Activated CD8-positive, alpha-beta memory T cell treated with anti-CD3 and anti-CD28 coated beads for 4 hours (primary cell): ENCODE data around the gene SASS6.
"Not testable (repeated sequence)": the region's sequence is repeated elsewhere in the genome, so short reads cannot be mapped to it uniquely, and the experiment has no call there.

Experiments used
- DNase-seq, 2 donors: peaks; one replicate each; pipeline ENCODE4 v3.0.0-alpha.2; 2020; ENCODE audit warnings: low read depth in 2 of 2

The SASS6 gene

DNA sequence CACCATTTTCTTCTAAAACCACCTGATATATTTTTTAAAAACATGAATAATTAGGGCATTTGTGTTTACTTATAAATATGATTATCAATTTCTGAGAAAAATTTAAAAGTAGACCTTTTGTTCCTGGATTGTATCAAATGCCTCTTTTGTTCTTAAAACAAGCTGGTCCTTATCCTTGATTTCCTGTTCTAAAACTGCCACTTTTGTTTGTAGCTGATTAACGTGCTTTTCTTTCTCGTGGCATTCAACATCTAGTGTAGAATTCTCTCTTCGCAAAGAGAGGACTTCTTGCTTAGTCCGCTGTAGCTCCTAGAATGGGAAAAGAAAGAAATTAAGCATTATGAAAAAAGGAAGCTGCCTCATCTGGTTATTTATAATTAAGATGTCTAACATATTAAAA, 25.0 kb downstream of the SASS6 start:
- DNase-seq: no peak

DNA sequence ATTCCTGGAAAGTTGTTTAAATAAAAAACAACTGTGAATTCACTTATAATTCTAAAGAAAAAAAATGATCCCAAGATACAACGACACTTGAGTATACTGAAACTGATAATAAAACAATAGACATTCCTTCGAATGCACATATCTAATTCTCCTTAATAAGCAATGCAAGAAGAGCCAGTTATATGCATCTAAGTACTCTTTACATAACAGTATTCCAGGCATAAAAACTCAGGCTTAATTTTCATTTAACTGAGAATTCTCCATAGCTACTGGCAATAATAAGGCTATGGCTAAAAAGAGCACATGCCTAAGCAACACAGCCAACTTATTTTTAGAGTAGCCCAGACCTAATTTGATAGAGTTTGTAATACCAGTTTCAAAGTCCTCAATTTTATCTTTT, 31.2 kb downstream of the SASS6 start:
- no peak for DNase-seq

DNA sequence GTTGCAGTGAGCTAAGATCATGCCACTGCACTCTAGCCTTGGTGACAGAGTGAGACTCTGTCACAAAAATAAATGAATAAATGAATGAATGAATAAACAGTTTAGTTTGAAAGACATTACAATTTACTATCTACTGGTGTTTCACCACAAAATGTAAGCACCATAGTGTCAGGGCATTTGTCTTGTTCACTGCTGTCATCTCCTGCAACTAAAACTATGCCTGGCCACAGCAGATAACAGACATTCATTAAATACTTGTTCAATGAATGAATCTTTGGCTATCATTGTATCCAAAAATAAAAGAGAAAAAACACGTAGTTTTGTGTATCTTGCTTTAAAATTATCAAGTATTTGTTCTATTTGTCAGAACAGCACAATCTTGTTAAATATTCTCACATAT, 32.5 kb downstream of the SASS6 start:
- no peak for DNase-seq

DNA sequence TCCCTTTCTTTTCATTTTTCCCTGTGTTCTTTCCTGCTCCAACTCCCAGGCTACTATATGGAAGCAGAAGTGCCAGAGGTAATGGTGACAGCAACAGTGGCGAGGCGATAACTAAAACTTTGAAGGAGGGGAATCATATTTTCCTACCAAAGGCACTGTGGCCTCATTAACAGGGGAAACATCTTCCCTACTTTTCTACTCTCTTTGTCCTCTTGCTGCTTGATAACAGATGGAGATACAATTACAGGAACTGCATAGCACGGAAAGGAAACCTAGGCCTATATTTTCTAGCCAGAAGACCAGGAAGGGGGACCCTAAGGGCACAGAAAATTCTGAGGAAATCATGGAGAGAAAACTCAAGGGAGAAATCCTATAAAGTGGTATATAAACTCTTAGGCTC, 42.3 kb downstream of the SASS6 start:
- DNase-seq: no peak

DNA sequence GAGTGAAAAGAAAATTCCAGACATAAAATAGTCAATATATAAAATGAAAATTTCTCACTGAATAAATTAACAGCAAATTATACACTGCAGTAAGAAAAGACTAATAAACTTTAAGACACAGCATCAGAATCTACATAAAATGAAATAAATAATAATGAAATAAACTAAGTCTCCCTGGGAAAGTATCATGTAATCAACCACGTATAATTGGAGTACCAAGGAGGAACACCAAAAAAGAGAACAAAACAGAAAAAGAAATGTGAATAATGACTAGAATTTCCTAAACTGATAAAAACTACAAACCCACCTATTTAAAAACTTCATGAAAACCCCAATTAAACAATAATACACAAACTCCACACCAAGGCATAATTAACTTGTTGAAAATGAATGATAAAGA, 43.6 kb downstream of the SASS6 start:
- no peak for DNase-seq

GRCh38 chr1:100087396-100087795, 45.3 kb downstream of the SASS6 start:
- no peak for DNase-seq

- no peak for DNase-seq
Measured at GRCh38 chr1:100080331-100080730, 52.4 kb downstream of the SASS6 start.

- no peak for DNase-seq
Measured at GRCh38 chr1:100077531-100077930, 55.2 kb downstream of the SASS6 start.

DNA sequence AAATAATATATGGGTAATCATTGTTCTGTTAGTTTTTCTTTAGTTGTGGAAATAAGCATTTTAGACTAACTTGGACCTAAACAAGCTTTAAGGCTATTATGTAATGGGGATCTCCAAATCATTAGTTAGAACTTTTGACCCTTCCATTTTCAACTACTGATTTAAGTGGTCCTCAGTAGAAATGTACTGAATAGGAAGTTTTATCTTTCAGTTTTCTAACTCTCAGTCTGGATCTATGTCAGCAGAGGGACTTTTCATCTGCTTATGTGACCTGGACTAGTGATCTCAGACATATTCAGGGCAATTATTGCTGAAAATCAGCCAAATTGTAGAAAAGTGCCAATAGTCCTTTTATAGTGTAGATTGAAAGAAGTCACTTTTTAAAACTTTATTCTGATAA, 56.0 kb downstream of the SASS6 start:
- DNase-seq: no peak

GRCh38 chr1:100076319-100076718, 56.4 kb downstream of the SASS6 start:
- DNase-seq: no peak

- no peak for DNase-seq
Measured at GRCh38 chr1:100075773-100076172, 57.0 kb downstream of the SASS6 start.

GRCh38 chr1:100074604-100075395, 57.9 kb downstream of the SASS6 start:
- no peak for DNase-seq

- DNase-seq: no peak
Measured at GRCh38 chr1:100073531-100073930, 59.2 kb downstream of the SASS6 start.

GRCh38 chr1:100070201-100070939, 62.4 kb downstream of the SASS6 start:
- DNase-seq: no peak

DNA sequence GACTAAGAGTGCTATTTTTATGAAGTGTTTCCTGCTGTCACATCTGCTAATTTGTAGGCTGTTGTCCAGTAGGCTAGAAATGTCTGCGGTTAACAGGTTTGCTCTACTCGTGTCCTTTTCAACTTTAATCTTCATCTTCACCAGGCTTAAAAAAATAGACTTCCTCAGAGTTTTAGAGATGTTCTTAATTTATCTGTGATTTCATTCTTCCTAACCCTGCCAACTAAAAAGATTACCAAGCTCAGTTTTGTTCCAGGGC, 66.8 kb downstream of the SASS6 start:
- DNase-seq: no peak

- DNase-seq: no peak
Measured at GRCh38 chr1:100065183-100065968, 67.4 kb downstream of the SASS6 start.

DNA sequence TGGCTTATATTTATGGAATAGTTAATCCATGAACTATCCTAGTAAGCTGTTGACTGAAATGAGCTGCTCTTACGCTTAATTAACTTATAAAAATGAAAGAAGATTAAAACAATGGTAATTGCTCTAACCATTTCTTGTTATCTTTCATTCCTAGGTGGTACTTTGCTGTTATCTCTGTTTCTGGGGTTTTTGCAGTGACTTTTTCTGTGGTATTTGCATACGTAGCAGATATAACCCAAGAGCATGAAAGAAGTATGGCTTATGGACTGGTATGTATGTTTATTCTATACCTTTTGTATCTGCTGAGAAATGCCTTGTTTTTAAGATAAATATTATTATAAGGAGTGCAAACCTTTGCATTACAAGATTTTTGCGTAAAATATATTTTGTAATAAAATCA, 71.0 kb downstream of the SASS6 start:
- no peak for DNase-seq

GRCh38 chr1:100053727-100054126, 79.0 kb downstream of the SASS6 start:
- no peak for DNase-seq

DNA sequence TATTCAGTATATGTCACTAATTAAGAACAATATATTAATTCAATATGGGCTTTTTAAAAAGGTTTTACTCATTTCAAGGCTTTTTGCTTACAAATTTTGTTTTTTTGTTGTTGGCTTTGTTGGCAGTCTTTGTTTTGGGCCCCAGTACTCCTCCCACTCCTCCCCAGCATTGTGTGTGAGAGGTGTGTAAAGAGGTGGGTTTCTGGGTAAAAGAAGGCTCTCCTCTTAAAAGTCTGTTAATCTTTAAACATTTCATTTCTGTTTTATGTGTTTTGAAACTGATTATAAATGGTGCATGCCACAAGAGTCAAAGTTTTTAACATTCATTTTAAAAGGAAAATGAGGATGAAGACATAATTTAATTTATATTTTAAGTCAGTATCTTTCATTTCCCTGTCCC, 79.6 kb downstream of the SASS6 start:
- no peak for DNase-seq

GRCh38 chr1:100051893-100052292, 80.8 kb downstream of the SASS6 start:
- DNase-seq: no peak

- DNase-seq: no peak
Measured at GRCh38 chr1:100051401-100051800, 81.3 kb downstream of the SASS6 start.

DNA sequence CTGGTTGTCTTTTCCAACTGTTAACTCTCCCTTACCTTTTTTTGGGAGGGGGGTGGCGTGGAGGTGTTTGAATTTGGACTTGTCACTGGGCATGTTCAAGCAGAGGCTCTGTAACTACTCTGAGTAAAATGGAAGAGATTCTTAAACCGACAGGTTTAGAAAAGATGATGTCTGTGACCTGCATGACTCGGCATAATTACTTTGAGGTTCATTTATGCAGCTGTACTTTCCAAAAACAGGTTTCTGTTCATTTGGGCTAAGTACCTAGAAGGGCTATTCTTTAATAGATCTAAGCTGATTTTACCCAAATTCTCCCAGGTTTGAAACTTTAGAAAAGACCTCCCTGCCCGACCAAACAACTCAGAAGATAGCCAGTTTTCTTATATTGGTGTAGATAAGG, 82.6 kb downstream of the SASS6 start:
- DNase-seq: no peak

DNA sequence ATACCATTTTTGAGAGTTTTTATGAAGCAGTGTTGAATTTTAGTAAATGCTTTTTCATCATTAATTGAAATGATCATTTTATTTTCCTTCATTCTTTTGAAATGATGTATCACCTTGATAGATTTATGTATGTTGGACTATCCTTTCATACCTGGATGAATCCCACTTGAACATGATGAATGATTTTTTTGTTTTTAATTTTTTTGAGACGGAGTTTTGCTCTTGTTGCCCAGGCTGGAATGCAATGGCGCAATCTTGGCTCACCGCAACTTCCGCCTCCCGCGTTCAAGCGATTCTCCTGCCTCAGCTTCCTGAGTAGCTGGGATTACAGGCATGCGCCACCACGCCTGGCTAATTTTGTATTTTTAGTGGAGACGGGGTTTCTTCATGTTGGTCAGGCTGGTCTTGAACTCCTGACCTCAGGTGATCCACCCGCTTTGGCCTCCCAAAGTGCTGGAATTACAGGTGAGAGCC, 85.5 kb downstream of the SASS6 start:
- DNase-seq: not testable (repeated sequence)
